ENCODE data around the gene FAM107A.

DNA sequence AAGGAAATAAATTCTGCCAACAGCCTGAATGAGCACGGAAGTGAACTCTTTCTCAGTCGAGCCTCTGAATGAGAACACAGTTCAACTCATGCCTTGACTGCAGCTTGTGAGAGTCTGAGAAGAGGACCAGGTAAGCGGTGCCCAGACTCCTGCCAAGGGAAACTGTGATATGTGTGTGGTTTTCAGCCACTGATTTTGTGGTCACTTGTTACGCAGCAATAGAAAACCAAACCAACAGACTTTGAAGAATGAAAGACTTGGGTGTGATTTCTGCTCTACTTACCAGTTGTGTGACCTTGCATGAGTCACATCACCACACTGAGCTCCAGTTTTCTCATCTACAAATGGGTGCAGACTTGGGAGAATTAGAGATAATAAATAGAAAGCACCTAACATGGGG is 30.6 kb upstream of the FAM107A start:
- TF ChIP-seq, protein P1, sequence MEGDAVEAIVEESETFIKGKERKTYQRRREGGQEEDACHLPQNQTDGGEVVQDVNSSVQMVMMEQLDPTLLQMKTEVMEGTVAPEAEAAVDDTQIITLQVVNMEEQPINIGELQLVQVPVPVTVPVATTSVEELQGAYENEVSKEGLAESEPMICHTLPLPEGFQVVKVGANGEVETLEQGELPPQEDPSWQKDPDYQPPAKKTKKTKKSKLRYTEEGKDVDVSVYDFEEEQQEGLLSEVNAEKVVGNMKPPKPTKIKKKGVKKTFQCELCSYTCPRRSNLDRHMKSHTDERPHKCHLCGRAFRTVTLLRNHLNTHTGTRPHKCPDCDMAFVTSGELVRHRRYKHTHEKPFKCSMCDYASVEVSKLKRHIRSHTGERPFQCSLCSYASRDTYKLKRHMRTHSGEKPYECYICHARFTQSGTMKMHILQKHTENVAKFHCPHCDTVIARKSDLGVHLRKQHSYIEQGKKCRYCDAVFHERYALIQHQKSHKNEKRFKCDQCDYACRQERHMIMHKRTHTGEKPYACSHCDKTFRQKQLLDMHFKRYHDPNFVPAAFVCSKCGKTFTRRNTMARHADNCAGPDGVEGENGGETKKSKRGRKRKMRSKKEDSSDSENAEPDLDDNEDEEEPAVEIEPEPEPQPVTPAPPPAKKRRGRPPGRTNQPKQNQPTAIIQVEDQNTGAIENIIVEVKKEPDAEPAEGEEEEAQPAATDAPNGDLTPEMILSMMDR (IDR thresholded peaks at IDR 0.05; ENCODE audit: low read depth, low read length), result no peak
- TF ChIP-seq POLR2A (IDR thresholded peaks at IDR 0.05; ENCODE audit: extremely low read depth, insufficient read length), result no peak

All from NB4 (cell line).